ENCODE data around the gene ENTREP3.
"Not testable (repeated sequence)": the region's sequence is repeated elsewhere in the genome, so short reads cannot be mapped to it uniquely, and the experiment has no call there.

Gene ENTREP3

DNA sequence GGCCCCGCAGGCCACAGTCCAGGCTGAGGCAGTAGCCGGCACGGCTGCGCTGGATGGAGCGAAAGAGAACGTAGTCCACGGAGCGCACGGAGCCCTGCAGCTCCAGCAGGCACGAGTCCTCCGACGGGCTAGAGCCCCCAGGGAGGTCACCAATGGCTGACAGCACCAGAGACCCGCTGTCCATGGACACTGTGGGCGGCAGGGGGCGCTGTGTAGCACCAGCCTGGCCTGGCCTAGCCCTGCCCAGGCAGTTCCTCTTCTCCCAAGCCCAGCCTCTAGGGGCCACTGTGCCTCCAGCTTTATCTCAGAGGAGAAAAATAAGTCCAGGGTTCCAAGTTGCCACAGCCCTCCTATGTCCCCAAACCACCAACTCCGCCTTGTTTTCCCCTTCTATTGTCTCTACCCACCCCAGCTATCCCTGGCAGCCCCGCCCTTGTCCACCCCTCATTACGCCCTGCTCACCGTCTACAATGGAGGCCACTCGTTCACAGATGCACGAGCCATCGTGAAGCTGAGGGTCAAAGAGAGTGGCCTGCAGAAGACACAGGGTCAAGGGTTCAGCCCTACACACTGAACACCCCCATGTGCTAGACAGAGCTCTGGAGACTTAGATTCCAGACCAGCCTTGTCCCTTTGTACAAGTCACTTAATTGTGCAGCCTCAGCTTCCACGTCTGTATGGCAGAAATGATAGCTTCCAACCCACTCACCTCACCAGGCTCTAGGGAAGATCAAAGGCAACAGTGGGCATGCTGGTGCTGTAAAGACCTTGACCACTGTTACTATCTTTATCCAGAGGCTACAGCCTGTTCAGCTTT lies 4.4 kb downstream of the ENTREP3 start:
- DNase-seq (ENCODE audit: low spot score) = peak; percentile 95

GRCh38 chr1:155250246-155250632 lies 5.0 kb downstream of the ENTREP3 start:
- DNase-seq (ENCODE audit: low spot score) = no peak

GRCh38 chr1:155247667-155248553 lies 7.4 kb downstream of the ENTREP3 start:
- no peak for DNase-seq (ENCODE audit: low spot score)

- not testable (repeated sequence) for DNase-seq (ENCODE audit: low spot score)
Measured at GRCh38 chr1:155246796-155247195, 8.5 kb downstream of the ENTREP3 start.

DNA sequence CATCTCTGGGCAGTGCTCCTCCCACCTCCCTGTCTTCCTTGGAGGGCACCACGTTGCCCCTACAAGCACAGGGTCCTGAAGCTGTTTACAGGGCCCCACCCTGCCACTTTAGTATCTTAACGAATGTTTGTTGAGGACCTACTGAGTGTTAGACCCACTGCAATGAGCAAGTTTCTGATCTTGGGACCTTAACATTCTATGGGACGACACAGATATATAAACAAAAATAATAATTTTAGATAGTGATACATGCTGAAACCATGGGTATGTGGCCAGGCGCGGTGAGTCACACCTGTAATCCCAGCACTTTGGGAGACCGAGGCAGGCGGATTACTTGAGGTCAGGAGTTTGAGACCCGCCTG lies 10.1 kb downstream of the ENTREP3 start:
- DNase-seq (ENCODE audit: low spot score) = no peak

DNA sequence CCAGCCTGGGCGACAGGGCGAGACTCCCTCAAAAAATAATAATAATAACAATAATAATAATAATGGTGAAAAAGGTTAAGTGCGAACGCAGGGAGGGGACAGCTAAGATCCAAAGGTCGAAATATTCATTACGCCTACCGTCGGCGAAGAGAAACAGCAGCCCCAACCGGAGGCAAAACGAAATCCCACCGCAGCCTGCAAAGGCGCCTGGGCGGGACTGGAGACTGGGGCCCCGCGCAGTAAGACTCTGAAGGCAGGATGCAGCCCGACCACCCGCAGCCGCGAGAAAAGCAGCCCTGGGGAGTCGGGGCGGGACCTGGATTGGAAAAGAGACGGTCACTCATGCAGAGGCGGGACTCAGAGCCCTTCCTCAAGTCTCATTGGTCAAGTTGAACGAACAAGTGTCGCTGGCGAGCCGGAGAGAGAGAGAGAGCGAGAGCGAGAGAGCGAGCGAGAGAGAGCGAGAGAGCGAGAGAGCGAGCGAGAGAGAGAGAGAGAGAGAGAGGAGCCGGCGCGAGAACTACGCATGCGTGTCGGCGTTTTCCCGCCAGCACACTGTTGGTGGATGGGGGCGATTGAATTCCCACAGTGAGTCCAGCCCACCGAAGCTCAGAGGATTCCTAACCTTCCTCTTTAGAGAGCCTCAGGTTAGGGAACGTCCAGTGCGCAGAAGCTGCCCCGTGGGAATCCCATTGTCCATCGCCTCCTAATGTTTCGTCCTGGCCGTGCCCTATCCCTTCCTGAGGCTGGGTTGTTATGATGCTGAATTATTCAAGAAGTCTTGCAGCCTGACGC lies 10.7 kb downstream of the ENTREP3 start:
- peak; percentile 97 for DNase-seq (ENCODE audit: low spot score)

DNA sequence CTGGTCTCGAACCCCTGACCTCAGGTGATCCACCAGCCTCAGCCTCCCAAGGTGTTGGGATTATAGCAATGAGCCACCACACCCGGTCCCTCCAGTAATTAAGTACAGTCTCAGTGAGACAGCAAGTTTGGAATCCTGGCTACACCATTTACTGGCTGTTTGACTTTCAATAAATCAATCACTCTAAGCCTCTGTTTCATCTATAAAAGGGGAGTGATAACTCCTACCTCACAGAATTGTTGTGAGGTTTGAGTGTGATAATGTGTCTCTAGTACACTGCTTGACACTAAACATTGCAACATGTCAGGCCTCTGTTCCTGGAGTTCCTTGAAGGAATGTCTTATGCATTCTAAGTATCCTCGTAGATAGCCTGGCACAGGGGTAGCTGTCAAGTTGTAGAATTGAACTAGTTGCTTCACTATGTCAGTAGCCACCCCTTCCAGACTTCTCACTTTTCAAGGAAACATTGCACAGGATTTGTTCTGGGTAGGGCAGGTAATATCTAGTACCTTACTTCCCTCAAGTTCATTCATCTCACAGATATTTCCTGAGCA lies 12.4 kb downstream of the ENTREP3 start:
- no peak for DNase-seq (ENCODE audit: low spot score)

DNA sequence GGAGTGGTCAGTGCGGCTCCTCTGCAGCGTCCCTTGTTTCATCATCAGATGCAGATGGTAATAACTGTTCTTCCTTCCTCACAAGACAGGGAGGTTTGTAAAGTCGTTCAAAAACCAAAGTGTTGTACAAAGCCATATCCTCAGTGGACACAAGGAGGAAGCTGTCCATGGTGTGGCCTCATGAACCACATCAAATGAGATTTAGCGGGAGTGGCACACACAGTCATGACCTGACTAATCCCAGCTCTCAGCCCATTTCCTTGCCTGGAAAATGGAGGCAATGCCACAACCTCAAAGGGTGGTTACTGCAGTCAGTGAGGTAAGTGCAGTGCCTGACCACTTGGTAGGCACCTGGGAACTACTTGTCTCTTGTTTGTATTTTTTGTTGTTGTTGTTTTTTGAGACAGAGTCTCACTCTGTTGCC lies 13.4 kb downstream of the ENTREP3 start:
- no peak for DNase-seq (ENCODE audit: low spot score)

DNA sequence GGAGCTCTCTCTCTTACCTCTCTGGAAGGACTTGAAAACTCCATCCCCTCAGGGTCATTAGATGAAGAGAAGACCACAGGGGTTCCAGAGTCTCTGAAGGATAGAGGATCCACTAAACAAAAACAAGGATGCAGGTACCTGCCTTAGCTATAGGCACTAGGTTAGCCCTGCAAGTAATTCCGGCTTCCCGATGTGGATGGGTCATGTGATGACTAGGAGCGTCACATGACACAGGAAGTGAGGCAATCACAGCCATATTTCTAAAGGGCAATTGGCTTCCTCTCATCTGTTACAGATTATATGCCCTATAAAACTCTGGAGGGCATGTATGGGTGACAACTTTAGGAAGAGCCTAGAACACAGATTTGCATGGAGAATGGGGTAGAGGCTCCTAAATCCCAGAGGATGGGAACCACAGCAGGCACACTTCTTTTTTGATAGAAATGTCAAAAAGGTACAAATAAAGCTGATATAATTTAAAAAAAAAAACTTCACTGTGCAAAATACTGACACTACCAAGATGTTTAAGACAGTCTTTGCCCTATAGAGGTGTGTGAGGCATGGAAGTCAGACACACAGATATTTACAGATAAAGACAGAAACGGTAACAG lies 14.1 kb downstream of the ENTREP3 start:
- peak; percentile 79 for DNase-seq (ENCODE audit: low spot score)

DNA sequence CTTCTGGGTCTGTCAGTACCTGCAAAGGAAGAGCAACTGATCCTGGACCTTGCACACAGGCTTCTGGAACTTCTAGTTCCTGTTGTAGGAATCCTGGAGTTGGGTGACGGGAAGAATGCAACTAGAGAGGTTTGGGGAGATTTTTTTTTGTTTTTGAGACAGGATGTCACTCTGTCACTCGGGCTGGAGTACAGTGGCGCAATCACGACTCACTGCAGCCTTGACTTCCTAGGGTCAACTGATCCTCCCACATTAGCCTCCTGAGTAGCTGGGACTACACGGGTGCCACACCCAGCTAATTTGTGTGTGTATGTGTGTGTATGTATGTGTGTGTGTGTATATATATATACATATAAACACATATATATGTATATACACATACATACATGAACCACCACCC lies 18.8 kb downstream of the ENTREP3 start:
- DNase-seq (ENCODE audit: low spot score) = no peak

DNA sequence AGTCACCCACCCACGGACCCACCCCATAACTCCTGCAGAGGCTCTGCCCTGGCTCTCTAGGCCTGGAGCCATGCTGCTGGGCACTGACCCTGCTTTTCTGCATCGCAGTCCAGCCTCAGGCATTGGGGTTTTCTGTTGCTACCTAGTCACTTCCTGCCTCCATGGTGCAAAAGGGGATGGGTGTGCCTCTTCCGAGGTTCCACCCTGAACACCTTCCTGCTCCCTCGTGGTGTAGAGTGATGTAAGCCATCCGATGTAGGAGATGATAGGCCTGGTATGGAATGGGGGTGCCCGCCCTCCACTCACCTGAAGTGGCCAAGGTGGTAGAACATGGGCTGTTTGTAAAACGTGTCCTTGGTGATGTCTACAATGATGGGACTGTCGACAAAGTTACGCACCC lies 19.9 kb downstream of the ENTREP3 start:
- DNase-seq (ENCODE audit: low spot score) = not testable (repeated sequence)

GRCh38 chr1:155233502-155233901 lies 21.8 kb downstream of the ENTREP3 start:
- DNase-seq (ENCODE audit: low spot score) = not testable (repeated sequence)

- DNase-seq (ENCODE audit: low spot score) = not testable (repeated sequence)
Measured at GRCh38 chr1:155232001-155232978, 23.0 kb downstream of the ENTREP3 start.

DNA sequence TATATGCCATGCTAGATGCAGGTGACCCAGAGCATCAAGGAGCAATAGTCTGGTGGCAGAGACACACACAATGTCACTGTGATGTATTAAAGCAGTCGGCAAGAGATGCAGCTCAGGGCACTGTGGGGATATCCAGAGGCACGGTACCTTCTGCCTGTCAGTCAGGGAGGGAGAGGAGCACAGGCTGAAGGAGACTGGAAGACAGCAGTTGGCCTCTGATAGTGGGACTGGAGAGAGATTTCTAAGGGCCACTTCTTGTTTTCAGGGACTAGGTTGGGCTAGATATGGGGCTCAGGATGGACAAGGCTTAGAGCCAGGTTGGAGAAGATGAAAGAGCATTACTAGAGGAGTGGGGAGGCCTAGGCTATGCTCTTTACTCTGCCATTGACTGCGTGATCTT lies 24.0 kb downstream of the ENTREP3 start:
- not testable (repeated sequence) for DNase-seq (ENCODE audit: low spot score)

- DNase-seq (ENCODE audit: low spot score) = no peak
Measured at GRCh38 chr1:155228096-155228427, 27.2 kb downstream of the ENTREP3 start.

DNA sequence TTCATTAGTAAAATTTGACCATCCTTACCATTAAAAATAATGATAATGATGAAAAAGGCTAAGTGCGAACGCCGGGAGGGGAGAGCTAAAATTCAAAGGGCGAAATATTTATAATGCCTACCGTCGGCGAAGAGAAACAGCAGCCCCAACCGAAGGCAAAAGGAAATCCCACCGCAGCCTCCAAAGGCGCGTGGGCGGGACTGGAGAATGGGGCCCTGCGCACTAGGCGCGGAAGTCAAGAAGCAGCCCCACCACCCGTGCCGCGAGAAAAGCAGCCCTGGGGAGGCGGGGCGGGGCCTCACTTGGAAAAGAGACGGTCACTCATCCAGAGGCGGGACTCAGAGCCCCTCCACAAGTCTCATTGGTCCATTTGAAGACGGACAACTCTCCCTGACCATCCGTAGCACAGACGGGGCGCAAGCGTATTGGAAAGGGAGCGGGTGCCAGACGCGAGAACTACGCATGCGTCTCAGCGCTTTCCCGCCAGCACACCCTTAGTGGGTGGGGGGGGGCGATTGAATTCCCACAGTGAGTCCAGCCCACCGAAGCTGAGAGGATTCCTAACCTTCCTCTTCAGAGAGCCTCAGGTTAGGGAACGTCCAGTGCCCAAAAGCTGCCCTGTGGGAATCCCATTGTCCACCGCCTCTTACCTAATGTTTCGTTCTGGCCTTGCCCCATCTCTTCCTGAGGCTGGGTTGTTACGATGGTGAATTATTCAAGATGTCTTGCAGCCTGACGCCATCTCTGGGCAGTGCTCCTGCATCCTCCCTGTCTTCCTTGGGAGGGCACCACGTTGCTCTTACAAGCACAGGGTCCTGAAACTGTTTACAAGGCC lies 27.8 kb downstream of the ENTREP3 start:
- peak; percentile 99 for DNase-seq (ENCODE audit: low spot score)

DNA sequence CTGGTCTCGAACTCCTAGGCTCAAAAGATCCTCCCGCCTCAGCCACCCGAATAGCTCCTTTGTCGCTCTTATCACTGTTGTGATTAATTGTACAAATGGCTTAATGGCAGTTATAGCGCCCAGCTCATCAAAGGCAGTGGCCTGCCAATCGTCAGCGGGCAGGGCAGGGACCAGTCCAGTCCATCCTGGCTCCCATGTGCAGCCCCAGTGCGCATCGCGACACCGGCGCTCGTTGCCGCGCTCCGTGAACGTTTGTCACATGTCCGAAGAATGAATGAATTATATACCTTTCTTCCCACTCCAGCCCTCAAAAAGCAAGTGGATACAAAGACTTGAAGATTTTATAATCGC lies 28.4 kb downstream of the ENTREP3 start:
- DNase-seq (ENCODE audit: low spot score) = no peak

GRCh38 chr1:155226188-155226909 lies 28.9 kb downstream of the ENTREP3 start:
- peak; percentile 84 for DNase-seq (ENCODE audit: low spot score)

GRCh38 chr1:155225404-155225759 lies 29.9 kb downstream of the ENTREP3 start:
- not testable (repeated sequence) for DNase-seq (ENCODE audit: low spot score)

All from CD4-positive, alpha-beta T cell treated with Interleukin-15 for 4 hours (primary cell).